Stimulated activated CD4-positive, alpha-beta T cell treated with anti-CD3 and anti-CD28 coated beads, Interleukin-1b, Interleukin-23, amount 100 ng/mL, for 24 hours (primary cell): ENCODE results near the gene NKX2-2.

Experiments
- DNase-seq, 4 experiments: peaks; one replicate each; pipeline ENCODE4 v3.0.0-alpha.2; 2020; ENCODE audit warnings: low read depth in 4 of 4, low spot score in 1 of 4

Gene NKX2-2

GRCh38 chr20:21513881-21514540 is at the start of gene NKX2-2:
TSS of gene NKX2-2 (minus strand) at chr20:21514064. CDS start at chr20:21513669, 395 bp downstream.
- no peak for DNase-seq

- DNase-seq = no peak
Measured at GRCh38 chr20:21562656-21563055, 48.8 kb upstream of the NKX2-2 start.

GRCh38 chr20:21559305-21559704 is 45.4 kb upstream of the NKX2-2 start:
- DNase-seq = no peak

- DNase-seq = no peak
Measured at GRCh38 chr20:21557241-21558020, 43.6 kb upstream of the NKX2-2 start.

DNA sequence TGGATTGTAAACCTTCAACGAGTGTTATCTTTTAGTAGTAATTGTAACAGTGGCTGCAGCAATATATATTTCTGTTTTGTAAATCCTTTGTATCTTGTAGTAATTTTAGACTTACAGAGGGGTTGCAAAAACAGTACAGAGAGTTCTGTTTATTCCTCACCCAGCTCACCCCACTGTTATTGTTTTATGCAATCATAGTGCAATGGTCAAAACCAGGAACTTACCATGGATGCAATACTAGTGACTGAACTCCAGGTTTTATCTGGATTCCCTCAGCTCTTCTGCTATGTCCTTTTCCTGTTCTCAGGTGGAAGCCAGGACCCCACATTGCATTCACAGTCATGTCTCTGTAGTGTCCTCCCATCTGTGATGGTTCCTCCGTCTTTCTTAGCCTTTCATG is 42.5 kb upstream of the NKX2-2 start:
- DNase-seq = no peak

DNA sequence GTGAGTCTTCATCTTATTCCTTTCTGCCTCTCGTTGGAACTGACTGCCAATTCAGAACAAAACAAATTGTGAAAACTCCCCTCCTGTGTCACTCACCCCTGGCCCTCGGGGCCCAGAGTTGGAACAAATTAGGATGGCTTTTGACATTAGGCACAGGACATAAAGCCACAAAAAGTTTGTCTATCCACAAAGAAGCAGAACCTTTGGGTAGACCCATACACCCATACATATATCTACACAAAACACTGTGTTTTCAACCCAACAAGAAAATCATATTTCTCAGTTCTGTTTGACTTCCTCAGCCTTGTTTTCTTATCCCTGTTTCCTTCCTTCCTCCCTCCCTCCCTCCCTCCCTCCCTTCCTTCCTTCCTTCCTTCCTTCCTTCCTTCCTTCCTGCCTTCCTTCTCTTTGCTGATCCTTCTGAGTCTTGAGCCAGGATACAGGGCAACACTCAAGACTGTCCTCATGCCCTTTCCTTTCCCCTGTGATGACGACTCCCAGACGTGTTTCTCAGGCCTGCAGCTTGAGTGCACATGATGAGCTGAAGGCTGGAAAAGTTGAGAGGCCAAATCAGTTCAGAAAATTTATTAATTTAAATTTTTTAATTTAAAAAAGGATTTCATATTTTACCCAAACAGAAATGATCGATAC is 41.7 kb upstream of the NKX2-2 start:
- no peak for DNase-seq

DNA sequence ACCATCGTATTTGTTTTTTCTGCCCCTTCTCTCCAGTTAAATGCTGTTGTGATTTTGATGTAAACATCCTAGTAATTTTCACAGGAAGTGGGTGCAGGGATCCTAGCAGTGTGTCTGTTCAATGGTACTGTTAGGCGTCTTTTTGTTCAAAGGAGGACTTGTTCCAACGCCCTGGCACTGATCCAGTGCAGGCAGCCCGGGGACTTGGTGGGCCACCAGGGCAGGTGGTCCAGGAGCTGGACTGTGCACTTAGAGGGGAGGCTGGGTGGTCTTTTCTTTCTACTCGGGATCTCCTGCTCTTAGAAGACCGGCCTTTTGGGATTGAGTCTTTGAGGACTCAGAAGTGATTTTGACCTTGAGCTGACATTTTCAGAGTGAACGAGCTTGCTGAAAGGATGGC is 41.1 kb upstream of the NKX2-2 start:
- no peak for DNase-seq

DNA sequence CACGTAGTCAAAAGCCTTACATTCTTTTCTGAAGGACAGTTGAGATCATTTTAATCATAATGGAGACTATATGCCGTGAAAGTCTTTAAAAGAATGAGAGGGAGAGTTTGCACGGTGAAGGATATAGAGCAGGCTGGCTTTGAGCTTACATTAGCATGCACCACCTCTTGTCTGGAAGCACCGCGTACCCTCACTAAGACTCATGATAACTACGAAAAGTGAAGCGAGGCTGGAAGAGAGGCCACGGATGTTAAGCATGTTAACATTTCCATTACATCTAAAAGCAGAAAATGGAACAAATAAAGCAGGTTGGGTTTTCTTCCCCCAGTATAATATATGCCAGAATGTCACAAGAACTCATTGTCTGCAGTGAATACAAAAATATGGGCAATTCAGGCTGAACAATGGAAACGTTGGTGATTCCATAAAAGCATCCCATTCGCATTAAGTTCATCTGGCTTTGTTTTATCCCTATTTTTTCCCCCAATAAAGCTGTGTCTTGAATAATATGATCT is 40.6 kb upstream of the NKX2-2 start:
- no peak for DNase-seq

GRCh38 chr20:21550587-21550986 is 36.7 kb upstream of the NKX2-2 start:
- no peak for DNase-seq

DNA sequence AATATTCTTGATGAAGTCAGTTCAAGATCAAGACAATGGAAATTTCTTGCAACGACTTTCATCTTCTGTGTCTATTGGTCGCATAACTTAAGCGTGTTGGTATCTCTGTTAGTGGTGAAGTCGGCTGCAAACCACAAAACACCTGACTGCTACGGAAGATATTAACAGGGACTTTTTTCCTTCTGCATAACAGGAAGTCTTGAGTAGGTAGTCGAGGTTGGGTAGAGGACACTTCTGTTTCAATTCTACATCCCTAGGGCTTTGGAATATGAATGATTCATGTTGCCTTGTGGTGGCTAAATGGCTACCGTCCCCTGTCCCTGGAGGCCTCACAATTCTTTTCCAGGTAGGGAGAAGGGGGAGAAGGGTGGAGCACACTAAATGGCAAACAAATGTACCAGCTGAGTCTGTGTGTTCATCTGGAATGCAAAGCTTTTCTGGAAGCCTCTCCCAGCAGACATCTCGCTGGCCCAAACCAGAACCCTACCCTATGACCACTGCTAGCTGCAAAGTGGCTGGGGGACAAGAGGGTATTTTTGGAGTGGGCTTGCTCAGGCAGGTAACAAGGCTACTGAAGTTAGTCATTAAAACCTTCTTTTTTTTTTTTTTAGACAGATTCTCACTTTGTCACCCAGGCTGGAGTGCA is 34.6 kb upstream of the NKX2-2 start:
- DNase-seq = peak in 1 of 4 experiments; percentile 30

- no peak for DNase-seq
Measured at GRCh38 chr20:21546355-21546754, 32.5 kb upstream of the NKX2-2 start.

- DNase-seq = no peak
Measured at GRCh38 chr20:21539512-21539911, 25.6 kb upstream of the NKX2-2 start.

DNA sequence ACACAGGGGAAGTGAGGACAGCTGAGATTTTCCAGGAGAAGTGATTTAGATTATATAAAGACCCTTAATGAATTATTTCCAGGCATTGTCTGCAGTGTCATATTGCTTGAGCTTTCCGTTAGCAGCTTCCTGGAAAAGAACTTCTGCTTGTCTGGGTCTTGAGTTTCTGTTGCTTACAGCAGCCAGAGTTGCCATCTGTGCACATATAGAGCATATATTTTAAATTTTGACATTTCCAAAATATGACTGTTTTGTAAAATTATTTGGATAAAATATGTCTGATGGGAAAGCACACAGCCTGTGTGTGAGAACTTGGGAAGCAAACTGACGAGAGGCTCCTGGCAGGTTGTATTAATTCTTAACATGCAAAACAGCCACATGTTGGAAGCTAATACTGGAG is 21.0 kb upstream of the NKX2-2 start:
- DNase-seq = no peak

DNA sequence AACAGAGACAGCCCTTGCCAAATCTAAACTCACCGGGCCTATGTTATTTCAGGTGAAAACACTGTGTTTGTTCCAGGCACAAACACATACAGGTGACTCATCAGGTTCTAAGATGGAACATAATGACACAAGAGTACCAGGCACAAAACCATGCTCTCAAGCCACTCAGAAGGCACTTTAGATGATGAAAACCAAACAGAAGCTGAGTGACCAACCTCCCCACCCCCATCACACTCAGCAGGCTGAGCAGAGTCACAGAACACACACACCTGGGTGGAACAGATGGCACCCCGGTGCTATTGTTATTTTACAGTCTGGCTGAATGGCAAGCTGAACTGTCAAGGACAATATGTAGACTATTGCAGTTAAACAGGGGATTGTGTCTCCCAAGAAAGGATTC is 20.6 kb upstream of the NKX2-2 start:
- DNase-seq = no peak

- no peak for DNase-seq
Measured at GRCh38 chr20:21529863-21530262, 16.0 kb upstream of the NKX2-2 start.

DNA sequence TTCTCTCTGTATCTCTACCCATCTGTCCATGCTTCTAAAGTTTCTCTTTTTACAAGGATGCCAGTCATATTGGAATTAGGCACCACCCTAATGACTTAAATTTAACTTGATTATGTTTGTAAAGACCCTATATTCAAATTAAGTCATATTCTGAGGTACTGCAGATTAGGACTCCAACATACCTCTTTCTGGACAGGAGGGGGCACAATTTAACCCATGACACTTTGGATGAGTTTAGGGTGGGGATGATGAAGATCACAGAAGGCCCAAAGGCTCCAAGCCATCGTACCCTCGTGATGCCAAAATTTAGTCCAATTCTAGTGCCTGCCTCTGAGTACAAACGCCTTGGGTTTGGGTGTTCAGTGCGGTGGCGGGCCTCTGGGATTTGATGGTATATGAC is 15.0 kb upstream of the NKX2-2 start:
- no peak for DNase-seq

- DNase-seq = no peak
Measured at GRCh38 chr20:21527908-21528307, 14.0 kb upstream of the NKX2-2 start.

- DNase-seq = no peak
Measured at GRCh38 chr20:21526776-21527175, 12.9 kb upstream of the NKX2-2 start.

- DNase-seq = no peak
Measured at GRCh38 chr20:21523895-21524294, 10.0 kb upstream of the NKX2-2 start.

DNA sequence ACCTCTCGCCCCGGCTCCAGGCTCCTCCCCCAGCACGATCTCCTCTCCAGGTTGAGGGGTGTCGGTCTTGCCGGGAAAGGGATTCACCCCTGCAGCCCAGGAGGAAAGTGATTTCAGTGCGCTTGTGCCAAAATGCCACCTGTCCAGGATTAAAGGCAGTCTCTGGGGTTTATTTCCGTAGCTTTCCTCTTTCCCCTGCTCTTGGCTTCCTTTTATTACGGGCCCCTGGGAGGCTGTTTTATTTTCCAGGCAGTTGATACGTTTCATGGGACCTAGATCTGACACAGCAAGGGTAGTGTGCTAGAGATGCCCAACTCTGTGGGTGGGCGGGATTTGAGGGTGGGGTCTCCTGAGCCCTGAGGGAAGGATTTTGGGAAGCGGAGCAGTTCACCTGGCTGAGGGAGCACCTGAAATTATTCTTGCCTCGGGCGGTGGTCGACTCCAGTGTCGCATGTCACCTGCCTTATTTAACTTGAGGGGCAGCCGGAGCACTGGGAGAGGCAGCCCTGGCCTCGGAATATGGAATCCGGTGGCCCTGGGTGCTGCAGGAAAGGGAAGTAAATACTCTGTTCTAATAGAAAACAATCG is 9.5 kb upstream of the NKX2-2 start:
- no peak for DNase-seq
